NB4 (cell line): ENCODE measurements around the gene TMPRSS3.

Experiments
- DNase-seq: peaks from one replicate; pipeline ENCODE4 v3.0.0; 2010; ENCODE audit warnings: low read depth
- H3K4me3 ChIP-seq: one replicate; pipeline ENCODE4 v1.5.1; 2011; ENCODE audit warnings: mild to moderate bottlenecking, low read depth, low read length, moderate library complexity
- CTCF ChIP-seq: IDR thresholded peaks from one replicate; pipeline ENCODE4 v1.5.1; 2012; ENCODE audit warnings: low read depth, low read length
- MAX ChIP-seq: IDR thresholded peaks from 2 replicates; pipeline ENCODE4 v1.6.1; 2011; ENCODE audit warnings: low read depth, low read length
- MYC ChIP-seq: IDR thresholded peaks from 2 replicates; pipeline ENCODE4 v1.6.1; 2011; ENCODE audit warnings: low read depth, low read length
- POLR2A ChIP-seq: IDR thresholded peaks from 2 replicates; pipeline ENCODE4 v1.6.1; 2011; ENCODE audit warnings: mild to moderate bottlenecking; ENCODE audit not compliant: insufficient read length; ENCODE audit errors: extremely low read depth

TMPRSS3 gene

GRCh38 chr21:42384156-42384945 lies 11.5 kb downstream of the TMPRSS3 start:
- no peak overlapping the region for H3K4me3 ChIP-seq
- DNase-seq = peak; percentile 34
- TF ChIP-seq POLR2A = no peak

- no peak for DNase-seq
- TF ChIP-seq MYC (no peak), CTCF (no peak), MAX (no peak), POLR2A (no peak)
- H3K4me3 ChIP-seq = no peak overlapping the region
Observed at GRCh38 chr21:42383331-42383730, 12.5 kb downstream of the TMPRSS3 start.

GRCh38 chr21:42382915-42383314 lies 12.9 kb downstream of the TMPRSS3 start:
- TF ChIP-seq POLR2A (no peak), MAX (no peak), MYC (no peak), CTCF (no peak)
- no peak overlapping the region for H3K4me3 ChIP-seq

GRCh38 chr21:42381347-42381984 lies 14.4 kb downstream of the TMPRSS3 start:
- DNase-seq = peak; percentile 70
- TF ChIP-seq CTCF (peak; percentile 98), POLR2A (no peak)

More at GRCh38 chr21:42382915-42383314, 12.9 kb downstream of the TMPRSS3 start:
- DNase-seq = no peak

GRCh38 chr21:42379426-42380215 lies 16.2 kb downstream of the TMPRSS3 start:
- no peak for TF ChIP-seq MYC
- TF ChIP-seq MAX = no peak
- TF ChIP-seq CTCF = no peak
- TF ChIP-seq POLR2A = no peak
- no peak overlapping the region for H3K4me3 ChIP-seq
- no peak for DNase-seq

More at GRCh38 chr21:42381347-42381984, 14.4 kb downstream of the TMPRSS3 start:
- H3K4me3 ChIP-seq = no peak overlapping the region

- DNase-seq = no peak
- H3K4me3 ChIP-seq = no peak overlapping the region
- TF ChIP-seq CTCF (no peak), POLR2A (no peak), MYC (no peak), MAX (no peak)
Observed at GRCh38 chr21:42378418-42378817, 17.4 kb downstream of the TMPRSS3 start.
